DMS 273 (cell line): ENCODE data around the gene EPHB3.

ENCODE experiments used
- DNase-seq: peaks from one replicate; lab custom pipeline; 2025; ENCODE audit not compliant: unreplicated experiment; lab: John Stamatoyannopoulos, UW

EPHB3 gene

DNA sequence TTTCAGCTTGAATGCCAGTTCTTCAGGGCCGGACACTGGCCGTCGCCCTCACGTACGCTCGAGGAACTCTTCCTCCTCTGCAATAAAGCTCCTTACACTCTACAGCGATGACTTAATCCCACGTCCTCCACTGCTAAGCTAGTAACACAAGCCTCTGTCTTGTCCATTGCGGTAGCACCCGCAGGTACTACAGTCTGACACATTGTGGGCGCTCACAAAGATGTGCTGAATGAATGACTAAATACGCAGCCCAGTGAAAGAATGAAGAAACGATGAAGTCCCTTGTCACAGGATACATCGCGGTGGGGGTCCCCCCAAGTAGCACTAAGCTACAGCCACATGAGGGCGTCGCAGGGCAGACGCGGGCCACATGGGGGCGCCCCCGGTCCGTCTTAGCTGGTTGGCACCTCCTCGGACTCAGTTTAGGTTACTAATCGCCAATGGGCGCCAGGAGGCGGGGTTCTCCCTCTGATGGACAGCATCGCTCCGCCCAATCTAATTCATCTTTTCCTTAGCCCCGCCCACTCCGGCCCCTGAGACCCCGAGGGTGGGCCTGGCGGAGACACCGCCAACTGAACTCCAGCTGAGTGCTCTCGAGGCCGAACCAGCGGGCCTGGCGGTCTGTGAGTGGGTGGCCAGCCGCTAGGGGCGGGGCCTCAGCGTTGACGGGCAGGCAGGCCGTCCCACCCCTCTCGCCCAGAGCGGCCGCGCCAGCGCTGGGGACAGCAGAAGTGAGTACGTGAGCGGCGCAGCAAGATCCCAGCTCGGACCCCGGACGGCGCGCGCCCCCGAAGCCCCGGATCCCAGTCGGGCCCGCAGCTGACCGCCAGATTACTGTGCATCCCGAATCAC is at the start of gene EPHB3:
Gene EPHB3, plus strand, starts transcription at position 725 of the 852 bp plus-strand sequence. CDS start 451 bp downstream, outside the sequence.
- DNase-seq = peak; percentile 100

DNA sequence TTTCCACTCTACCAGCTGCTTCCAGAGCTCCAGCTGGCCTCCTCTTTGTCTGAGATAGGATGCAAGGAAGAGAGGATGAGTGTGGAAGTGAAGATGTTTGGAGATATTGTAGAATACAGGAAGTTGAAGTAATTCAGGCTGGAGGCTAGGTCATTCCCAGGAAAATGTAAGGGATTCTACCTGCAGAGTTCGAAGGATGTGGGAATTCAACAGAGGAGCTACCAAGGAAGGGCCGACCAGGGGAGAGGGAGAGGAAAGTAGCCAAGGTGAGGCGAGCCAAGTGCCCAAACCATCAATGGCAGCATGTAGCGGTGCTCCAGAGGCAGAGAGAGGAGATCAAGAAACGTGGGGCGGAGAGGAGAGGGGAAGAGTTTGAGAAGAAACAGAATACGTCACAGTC is 49.0 kb upstream of the EPHB3 start:
- no peak for DNase-seq

DNA sequence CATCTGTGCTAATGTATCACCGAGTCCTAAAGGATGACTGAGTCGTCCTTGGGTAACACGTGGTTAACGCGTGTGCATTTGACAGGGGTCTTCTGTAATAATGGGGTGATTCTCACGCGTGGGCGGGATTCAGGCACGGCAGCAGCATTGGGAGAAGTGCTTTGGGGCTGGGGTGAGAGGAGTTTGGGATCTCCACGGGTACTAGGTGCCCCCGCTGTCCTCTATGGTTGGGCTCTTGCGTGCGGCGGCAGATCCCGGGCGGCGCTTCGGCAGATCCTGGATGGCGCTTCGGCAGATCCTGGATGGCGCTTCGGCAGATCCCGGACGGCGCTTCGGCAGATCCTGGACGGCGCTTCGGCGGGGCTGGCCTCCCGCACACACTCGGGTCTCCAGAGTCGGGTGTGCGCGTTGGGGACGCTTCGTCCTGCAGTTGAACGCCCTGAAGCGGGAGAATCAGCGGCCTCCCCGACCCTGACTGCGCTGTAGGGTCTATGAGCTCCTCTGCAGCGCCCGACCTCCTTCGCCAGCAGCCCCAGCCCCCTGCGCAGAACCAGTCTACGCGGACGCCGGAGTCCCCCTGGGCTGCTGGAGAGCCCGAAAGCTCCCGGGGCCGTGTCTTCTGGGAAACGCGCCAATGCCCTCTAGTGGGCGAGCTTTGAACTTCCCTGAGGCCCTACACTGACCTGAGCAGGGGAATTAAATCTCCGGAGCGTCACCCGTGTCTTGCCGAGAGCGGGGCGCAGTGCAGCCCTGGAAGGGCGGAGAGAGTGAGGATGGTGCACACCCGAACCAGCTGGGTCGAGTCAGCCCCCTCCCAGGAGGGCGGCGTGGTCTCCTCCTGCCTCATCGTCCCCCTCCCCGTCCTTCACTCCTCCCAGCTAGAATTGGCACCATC is 48.1 kb upstream of the EPHB3 start:
- DNase-seq = peak; percentile 97

DNA sequence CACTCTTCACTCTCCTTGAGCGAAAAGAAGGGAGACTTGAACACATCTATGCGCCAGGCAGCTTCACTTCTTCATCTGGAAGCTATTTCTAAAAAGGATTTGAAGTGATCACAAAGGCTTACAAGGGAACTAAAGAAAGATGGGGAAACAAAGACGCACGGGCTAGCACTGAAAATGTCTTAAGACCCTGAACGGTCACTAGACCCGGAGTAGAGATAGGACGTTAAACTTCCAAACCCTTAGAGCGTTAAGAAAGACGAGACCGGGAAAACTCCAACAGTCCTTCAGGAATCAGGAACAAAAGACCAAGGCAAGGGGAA is 47.5 kb upstream of the EPHB3 start:
- DNase-seq = no peak

DNA sequence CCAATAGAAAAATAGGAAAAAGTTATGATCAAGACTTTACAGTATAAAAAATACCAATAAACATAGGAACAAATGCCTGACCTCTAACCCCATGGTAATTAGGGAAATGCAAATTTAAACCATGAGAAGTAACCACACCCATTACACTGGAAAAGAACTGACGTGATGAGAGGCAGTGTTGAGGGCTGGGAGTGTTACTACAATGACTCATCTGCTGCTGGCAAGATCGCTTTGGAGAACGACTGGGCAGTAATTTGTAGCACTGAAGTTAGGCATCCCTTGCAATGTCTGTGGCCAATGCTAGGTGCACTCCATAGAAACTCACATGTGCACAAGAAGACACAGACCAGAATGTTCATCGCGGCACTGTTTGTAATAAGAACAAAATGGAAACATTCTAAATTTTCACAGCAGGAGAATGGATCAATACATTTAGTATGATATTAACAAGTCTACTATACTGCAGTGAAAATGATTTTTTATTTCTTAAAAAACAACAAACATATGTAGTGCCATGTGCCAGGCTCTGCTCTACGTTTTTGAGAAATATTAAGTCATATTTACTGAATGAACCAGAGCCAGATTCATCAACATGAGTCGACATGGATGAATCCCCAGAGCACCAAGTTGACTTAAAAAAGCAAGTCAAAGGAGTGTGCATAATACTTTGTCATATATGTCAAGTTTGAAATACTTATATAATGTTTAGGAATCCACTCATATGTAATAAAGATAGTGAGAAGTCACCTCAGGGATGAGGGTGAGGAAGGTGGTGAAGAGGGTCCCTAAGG is 37.6 kb upstream of the EPHB3 start:
- DNase-seq = peak; percentile 62

DNA sequence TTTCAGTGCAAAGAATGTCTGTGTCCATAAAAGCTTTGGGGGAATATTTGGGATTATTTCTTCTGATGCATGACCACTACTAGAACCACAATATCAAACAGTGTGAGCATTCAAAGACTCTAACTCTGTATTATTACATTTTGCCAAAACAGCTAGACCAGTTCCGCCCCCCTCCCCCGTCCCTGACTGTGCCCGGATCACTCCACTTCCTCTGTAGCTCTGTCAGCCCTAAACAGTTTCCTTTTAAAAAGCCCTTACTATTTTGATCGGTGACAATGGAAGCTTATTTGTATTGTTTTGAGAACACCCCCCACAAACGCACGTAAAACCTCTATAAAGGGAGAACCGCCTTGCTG is 36.6 kb upstream of the EPHB3 start:
- peak; percentile 49 for DNase-seq

DNA sequence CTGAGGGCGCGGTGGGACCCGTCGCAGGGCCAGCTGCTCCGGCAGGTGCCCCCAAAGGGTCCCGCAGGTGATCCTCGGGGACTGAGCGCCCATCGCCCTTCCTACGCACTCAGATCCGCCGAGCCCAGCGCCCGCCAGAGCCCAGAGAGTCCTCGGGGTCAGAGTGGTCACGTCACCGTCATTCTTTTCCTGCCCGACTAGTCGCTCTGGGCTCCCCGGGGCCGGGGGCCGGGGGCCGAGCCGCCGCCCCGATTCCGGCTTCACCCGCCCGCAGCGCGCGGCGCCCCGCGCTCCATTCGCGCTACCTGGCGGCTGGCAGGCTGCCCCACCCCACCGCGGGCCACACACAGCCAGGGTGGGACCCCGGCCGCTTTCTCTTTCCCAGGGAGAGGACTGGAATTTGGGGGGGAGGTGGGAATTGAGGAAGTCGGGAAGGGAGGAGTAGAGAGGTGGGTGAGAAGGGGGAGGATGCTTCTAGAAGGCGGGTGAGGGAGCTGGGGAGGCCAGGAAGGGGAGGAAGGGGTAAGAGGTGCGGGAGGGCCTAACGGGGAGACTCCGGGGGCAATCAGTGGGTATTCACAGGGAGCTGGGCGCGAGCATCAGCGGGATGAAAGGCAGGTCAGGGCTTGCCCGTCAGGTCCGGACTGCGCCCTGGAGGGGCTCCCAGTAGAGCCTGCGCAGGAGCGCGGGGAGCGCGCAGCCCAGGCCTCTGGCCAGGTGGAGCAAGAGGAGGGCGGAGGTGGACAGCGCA is 36.1 kb upstream of the EPHB3 start:
- DNase-seq = peak; percentile 69

DNA sequence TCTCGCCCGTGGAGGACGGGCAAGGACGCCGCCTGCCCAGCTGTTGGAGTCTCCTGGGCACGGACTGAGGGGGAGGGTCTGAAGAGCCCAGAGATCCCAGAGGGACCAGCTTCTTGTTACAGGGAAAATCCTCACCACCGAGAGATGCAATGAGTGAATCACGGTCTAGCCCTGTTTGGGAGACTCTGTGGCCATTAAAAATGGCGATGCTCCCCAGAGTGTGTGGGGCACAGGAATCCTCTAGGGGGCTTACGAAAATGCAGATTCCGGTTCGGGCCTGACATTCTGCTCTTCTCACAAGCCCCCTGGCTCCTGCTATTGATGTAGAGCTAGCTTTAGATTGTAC is 35.5 kb upstream of the EPHB3 start:
- DNase-seq = peak; percentile 69

DNA sequence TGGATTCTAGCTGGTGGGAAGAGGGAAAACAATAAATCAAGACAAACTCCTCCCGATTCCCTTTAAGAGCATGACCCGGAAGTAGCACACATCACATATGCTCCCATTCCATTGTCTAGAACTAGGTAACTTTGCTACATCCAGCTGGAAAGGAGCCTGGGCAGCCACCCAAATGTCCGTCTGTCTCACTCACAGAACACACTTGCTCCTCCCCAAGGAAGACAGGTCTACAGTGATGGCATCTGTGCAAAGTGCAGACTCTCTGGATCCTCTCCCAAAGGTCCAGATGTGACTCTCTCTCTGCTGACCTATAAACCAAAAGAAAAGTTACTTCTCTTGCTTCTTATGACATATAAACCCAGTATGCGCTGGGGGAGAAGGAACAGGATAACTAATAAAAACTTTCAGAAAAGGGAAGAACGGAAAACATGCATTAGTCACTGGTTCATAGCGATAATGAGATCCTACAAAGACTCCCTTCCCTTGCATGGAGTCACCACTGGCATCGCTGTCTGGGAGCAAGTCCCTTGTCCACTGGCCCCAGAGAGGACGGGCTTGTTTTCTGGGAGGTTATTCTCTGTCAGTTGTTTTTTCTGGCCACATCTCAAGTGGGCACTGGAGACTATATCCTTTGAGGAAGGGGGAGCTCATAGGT is 29.8 kb upstream of the EPHB3 start:
- peak; percentile 89 for DNase-seq

DNA sequence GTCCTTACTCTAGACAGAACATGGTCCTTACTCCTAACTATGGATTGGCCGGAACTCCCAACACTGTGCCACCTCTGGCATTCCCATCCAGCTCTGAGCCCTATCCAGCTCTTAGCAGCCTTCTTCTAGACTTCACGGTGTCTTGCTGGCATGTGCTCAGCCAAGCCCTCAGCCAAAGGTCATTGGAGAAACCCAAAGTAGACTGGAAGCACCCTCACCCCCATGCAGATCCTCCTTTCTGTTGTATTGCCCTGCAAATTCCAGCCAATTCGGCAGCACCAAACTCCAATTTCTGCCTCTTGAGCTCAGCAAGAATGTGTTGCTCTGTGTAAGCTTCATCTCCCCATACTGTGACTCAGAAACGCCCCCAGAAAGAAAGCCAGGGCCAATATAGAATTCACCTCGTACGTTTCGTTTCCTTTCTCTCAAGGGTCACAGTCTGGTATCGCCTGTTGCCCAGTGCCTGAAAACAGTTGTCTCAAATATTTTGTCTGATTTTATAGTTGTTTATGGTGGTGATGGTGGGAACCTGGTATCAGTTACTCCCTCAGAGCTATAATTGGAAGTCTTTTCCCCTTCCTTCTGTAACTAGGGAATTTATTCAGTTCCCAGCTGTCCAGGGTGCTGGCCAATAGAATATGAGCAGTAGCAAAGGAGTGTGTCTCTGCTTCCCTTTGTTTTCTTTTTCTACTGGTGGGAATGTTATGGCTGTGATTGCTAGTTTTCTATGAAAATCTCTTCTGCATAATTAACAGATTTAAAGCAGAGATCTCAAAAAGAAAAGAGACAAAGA is 28.4 kb upstream of the EPHB3 start:
- DNase-seq = no peak

DNA sequence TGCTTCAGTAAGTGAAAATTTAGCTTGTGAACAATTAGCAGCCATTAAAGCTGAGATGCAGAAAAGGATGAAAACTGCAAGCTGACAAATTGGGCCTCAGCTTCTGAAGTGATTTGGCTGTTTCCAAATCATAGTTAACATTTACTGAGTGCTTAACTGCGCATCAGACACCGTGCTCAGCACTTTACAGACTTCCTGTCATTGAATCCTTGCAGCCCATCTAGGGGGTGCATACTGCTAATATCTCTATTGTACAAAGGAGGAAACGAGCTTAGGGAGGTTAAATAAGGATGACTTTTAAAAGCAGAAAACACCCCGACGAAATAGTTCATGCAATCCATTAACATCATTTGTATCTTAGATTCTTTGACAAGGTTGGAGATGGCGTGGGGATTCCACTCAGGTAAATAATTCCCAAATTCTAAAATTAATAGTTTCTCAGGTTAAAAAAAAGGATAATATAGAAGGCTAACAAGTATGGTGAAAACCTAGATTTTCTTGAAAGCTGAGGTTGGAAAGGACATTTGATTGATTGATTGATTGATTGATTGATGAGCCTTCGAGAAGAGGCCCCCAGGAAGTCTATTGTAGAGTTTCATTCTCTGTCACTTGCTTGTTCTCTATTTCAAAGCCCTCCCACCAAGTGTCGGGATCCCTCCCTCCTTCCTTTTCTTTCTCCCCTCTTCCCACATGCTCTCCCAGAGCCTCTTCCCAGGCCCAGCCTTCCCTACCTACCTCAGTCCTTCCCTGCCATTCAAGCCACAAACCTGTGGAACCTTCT is 23.5 kb upstream of the EPHB3 start:
- DNase-seq = no peak

DNA sequence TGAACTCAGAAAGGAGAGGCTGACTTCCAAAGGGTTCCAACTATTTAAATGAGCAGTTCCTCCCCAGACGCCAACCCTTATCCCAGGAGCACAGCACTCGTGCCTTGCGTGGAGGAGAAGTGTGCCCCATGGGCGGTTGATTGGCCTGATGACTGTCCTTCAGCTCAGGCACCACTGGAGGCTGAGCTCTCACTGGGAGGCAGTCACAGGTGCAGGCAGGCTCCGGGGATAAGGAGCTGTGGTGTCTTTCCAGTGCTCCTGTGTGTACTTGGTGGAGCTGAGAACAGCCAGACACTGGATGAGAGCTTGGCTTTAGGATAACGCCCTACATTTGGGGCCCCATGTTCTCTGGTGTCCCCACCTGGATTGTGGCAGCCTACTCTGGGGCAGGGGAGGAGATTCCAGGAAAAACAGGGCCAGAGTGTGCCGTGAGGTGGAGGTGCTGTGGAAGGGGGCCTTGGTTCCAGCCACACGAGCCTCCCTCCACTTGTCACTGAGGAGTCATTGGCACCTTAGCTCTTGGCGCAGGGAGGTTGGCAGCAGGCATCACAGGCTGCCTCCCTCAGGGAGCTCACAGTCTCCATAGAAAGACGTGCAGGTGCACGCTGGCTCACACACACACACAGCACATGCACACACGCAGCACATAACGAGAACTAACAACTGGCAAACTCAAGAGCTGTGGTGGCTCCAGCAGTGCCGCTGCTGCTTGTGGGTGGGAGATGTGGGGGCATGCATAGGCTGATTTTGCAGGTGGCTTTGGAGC is 22.7 kb upstream of the EPHB3 start:
- no peak for DNase-seq

DNA sequence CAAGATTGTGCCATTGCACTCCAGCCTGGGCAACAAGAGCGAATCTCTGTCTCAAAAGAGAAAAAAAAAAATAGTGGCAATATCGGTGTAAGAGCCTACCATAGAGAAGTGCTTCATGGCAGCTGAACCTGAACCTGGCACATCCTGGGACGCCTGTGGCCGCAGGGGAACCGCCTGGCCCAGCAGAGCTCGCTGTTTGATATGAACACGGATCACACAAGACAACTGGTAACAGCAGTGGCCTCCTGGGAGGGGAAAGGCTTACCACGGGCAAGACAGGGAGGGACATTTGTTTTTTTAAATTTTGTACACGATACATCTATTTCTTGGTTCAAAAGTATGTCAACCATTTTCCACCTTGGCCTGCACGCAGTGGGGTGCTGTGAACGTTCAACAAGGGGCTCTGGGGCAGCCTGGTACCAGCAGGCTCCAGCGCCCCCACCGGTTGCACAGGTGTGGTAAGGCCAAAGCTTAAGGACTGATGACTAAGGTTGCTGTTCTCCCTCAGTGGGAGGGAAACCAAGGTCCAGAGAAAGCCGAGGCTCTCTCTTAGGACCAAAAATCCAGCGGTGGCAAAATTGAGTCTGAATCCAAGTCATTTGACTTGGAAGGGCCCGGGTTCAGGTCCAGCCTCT is 21.7 kb upstream of the EPHB3 start:
- DNase-seq = no peak

DNA sequence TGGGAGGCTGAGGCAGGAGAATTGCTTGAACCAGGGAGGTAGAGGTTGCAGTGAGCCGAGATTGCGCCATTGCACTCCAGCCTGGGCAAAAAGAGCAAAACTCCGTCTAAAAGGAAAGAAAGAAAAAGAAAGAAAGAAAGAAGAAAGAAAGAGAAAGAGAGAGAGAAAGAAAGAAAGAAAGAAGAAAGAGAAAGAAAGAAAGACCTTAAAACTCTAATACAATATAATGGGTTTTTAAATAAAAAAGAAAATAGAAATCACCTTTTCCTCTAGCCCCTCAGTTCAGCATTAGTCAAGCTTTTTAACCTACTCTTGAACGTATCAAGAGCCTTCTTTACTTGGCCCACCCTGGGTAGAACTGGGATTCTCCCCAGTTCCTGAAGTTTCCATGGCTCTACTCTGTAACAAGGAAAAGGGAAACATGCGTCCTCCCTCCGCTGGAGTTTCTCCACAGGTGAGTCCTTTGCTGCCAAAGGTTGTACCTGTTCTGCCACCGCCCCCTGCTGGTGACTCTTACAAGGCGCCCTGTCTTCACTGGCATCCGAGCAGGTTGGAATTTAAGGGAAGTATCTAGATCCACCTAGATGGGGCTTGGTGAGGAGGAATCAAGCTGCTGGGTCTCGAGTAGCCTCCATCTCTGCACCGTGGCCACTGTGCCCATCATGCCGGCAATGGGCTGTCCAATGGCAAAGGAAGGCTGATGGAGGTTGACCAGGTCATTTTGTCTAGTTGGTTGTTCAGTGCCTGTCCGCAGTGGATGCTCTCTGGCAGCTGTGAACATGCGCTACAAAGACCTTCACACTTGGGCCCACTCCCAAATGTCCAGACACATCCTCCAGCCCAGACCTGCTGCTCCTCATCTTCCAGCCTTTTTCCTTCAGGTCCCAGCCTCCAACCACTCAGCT is 20.6 kb upstream of the EPHB3 start:
- peak; percentile 92 for DNase-seq

DNA sequence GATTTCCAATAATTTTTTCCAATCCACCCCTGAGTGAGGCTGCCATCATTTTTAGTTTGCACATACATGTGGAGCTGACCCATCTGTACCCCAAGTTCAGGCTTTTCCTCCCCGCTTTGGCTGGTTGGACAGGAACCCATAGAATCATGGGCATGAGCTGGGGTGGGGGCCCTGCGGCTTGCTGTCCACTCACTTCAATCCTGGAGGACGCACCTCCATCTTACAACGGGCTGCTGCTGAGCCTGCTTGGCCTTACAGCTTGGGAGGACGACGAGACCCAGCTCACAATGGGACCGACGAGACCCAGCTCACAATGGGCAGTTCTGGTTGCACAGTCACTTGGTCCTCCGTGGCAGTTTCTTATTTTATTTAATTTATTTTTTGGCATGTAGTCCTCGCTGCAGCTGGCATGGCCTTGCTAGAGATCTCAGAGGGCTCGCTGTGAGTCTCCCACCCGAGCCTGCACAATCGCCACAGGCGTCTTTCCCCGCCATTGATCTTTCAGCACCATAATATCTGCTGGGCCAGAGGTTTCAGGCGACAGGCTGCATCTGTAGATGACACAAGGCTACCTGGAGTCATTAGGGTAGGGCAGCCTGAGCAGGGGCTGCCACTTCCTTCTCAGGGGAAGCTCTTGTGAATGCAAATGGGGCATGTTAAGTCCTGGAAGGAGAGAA is 19.6 kb upstream of the EPHB3 start:
- no peak for DNase-seq

DNA sequence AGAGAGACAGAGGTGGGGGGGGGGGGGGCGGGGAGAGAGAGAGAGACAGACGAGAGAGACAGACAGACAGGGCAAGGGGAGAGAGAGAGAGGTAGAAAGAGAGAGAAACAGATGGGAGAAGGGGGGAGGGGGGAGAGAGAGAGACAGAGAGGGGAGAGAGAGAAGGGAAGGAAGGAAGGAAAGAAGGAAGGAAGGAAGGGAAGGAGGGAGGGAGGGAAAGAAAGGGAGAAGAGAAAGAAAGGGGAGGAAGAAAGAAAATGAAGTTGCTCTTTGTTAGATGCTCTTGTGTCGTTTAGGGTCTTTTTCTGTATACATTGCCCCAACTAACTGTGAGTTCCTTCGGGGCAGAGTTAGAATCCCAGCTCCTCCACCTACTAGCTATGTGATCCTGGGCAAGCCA is 19.0 kb upstream of the EPHB3 start:
- no peak for DNase-seq
